ENCODE results near the gene ALK.

Gene ALK

DNA sequence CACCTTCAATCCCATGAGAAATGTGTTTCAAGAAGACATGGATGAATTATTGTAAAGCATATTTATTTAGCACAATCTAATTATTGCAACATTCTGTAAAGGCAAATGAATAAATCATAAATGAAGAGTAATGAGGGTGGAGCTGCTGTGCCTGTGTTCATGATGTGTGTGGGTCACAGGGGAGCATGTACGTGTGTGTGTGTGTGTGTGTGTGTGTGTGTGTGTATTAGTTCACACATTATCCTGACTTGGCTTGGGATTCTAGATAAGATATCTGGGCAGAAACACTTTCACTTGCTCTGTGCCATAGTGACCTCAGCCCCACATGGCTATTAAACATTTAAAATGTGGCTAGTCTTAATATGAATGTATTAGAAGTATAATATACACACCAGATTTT, 361.8 kb downstream of the ALK start:
- TF ChIP-seq, protein P1, sequence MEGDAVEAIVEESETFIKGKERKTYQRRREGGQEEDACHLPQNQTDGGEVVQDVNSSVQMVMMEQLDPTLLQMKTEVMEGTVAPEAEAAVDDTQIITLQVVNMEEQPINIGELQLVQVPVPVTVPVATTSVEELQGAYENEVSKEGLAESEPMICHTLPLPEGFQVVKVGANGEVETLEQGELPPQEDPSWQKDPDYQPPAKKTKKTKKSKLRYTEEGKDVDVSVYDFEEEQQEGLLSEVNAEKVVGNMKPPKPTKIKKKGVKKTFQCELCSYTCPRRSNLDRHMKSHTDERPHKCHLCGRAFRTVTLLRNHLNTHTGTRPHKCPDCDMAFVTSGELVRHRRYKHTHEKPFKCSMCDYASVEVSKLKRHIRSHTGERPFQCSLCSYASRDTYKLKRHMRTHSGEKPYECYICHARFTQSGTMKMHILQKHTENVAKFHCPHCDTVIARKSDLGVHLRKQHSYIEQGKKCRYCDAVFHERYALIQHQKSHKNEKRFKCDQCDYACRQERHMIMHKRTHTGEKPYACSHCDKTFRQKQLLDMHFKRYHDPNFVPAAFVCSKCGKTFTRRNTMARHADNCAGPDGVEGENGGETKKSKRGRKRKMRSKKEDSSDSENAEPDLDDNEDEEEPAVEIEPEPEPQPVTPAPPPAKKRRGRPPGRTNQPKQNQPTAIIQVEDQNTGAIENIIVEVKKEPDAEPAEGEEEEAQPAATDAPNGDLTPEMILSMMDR (IDR thresholded peaks at IDR 0.05; ENCODE audit: insufficient read depth, low read depth, low read length, missing control alignments), result no peak
- DNase-seq (ENCODE audit: low read depth), result no peak
- H3K4me3 ChIP-seq (ENCODE audit: low read depth, low read length), result no peak overlapping the region

DNA sequence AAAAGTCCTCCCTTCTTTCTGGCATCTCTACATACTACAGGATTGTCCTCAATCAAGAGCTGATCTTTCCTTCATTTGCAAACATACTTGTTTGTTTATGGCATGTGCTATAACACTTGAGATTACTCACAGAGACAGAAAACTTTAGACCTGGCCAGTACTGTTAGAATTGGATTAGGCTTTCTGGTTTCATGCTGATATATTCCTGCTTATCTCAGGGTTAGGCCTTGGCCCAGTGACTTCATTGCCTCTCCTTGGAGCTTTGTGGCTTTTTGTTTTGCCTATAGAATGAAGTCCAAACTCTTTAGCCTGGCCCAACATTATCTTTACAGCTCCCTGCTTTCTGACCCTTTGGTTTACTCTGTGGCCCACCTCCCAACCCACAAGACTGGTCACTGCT, 363.3 kb downstream of the ALK start:
- DNase-seq (ENCODE audit: low read depth), result no peak
- TF ChIP-seq, protein P1 (IDR thresholded peaks at IDR 0.05; ENCODE audit: insufficient read depth, low read depth, low read length, missing control alignments), result no peak

DNA sequence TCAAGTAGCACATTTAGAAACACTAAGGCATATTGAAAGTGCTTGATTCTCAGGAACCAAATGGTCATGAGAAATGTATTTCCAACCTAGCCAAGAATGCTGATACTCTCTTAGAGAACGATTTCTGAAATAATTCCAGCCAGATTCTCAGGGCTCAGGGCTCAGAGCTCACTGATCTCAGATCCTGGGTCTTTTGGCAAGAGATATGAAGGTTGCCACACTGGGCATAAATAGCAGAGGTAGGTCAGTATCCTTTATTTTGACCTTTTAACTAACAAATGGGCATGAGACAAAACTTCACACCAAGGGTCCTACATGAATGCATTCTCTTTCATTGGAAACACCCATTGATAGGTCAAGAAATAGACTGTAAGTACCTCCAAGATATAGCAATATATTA, 364.1 kb downstream of the ALK start:
- H3K4me3 ChIP-seq (ENCODE audit: low read depth, low read length), result no peak overlapping the region
- no peak for DNase-seq (ENCODE audit: low read depth)
- TF ChIP-seq, protein P1 (IDR thresholded peaks at IDR 0.05; ENCODE audit: insufficient read depth, low read depth, low read length, missing control alignments), result no peak

More for the DNA sequence above, 363.3 kb downstream of the ALK start:
- no peak overlapping the region for H3K4me3 ChIP-seq (ENCODE audit: low read depth, low read length)

- TF ChIP-seq, protein P1 (IDR thresholded peaks at IDR 0.05; ENCODE audit: insufficient read depth, low read depth, low read length, missing control alignments), result no peak
- no peak overlapping the region for H3K4me3 ChIP-seq (ENCODE audit: low read depth, low read length)
- no peak for DNase-seq (ENCODE audit: low read depth)
These were observed 372.4 kb downstream of the ALK start for GRCh38 chr2:29549069-29549380.

DNA sequence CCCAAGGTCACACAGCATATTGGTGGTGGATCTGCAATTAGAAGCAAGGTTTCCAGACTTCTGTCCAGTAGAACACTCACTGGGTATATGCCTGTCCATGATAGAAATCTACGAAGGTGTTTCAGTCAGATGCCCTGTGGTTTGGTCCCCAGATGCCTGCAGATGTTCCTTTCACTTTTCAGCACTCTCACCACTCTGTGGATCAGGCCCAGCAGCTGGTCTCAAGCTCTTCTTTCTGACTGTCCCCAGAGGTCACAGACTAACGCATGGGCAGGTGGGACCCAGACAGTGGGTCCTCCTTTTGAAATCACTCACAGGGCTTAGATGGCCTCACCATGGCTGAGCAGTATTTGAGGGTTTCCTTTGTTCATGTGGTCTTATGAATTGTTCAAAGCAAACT, 376.5 kb downstream of the ALK start:
- DNase-seq (ENCODE audit: low read depth), result peak; percentile 2
- TF ChIP-seq, protein P1 (IDR thresholded peaks at IDR 0.05; ENCODE audit: insufficient read depth, low read depth, low read length, missing control alignments), result no peak
- H3K4me3 ChIP-seq (ENCODE audit: low read depth, low read length), result no peak overlapping the region

GRCh38 chr2:29544031-29544430, 377.4 kb downstream of the ALK start:
- no peak overlapping the region for H3K4me3 ChIP-seq (ENCODE audit: low read depth, low read length)
- DNase-seq (ENCODE audit: low read depth), result no peak
- TF ChIP-seq, protein P1 (IDR thresholded peaks at IDR 0.05; ENCODE audit: insufficient read depth, low read depth, low read length, missing control alignments), result no peak

DNA sequence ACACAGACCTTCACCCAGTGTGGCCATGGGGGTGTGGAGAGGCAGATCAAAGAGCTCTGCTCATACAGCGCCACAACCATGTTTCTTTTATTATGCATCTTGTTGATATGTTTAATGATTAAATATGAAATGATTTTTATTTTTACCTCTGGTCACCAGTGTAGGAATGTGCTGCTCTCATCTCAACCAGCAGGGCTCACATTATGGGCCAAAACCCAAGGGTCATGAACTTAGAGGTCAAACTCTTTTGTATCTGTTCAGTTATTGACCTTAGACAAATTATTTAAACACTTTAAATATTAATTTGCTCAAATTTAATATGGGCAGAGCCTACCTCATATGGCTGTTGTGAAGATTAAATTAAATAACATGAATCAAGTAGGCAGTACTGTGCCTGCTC, 386.2 kb downstream of the ALK start:
- H3K4me3 ChIP-seq (ENCODE audit: low read depth, low read length), result no peak overlapping the region
- TF ChIP-seq, protein P1 (IDR thresholded peaks at IDR 0.05; ENCODE audit: insufficient read depth, low read depth, low read length, missing control alignments), result no peak

More for the DNA sequence above, 386.2 kb downstream of the ALK start:
- no peak for DNase-seq (ENCODE audit: low read depth)

Measured in GM12865 (cell line).